GM04503 (cell line): Measurements from ENCODE around the gene TBC1D30.
"Not testable (repeated sequence)": the region's sequence is repeated elsewhere in the genome, so short reads cannot be mapped to it uniquely, and the experiment has no call there.

Experiments
- DNase-seq: peaks from one replicate; pipeline ENCODE4 v3.0.0-alpha.2; 2012; ENCODE audit warnings: low read depth

Gene TBC1D30

DNA sequence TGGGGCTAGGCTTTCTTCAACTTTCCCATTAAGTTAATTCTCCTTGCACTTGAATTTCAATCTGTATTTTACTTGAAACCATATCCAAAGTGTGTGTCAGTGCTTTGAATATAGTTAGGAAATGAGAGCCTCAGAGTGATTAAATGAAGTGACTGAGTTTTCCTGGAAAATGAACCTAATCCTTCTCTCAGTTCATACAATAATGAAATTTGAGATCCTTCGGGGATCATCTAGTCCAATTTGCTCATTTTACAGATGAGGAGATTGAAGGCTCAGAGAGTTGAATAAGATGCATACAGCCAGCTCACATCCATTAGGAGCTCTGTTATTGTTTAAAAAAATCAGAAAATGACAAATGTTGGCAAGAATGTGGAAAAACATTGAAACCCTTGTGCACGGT, 18.3 kb upstream of the TBC1D30 start:
- no peak for DNase-seq

DNA sequence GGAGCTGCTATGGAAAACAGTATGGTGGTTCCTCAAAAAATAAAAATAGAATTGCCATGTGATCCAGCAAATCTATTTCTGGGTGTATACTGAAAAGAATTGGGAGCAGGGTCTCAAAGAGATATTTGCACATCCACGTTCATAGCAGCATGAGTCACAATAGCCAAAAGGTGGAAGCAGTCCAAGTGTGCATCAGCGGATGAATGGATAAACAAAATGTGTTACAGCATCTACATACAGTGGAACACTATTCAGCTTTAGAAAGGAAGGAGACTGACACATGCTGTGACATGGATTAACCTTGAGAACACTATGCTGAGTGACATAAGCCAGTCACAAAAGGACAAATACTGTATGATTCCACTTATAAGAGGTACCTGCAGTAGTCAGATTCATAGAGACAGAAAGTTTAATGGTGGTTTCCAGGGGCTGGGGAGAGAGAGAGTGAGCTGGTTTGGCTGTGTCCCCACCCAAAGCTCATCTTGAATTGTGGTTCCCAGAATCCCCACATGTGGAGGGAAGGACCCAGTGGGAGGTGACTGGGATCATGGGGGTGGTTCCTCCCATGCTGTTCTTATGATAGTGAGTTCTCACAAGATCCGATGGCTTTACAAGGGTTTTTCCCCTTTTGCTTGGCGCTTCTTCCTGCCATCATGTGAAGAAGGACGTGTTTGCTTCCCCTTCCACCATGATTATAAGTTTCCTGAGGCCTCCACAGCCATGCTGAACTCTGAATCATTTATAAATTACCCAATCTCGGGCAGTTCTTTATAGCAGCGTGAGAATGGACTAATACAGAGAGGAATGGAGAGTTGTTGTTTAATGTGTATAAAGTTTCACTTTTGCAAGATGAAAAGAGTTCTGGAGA, 17.6 kb upstream of the TBC1D30 start:
- DNase-seq: no peak

DNA sequence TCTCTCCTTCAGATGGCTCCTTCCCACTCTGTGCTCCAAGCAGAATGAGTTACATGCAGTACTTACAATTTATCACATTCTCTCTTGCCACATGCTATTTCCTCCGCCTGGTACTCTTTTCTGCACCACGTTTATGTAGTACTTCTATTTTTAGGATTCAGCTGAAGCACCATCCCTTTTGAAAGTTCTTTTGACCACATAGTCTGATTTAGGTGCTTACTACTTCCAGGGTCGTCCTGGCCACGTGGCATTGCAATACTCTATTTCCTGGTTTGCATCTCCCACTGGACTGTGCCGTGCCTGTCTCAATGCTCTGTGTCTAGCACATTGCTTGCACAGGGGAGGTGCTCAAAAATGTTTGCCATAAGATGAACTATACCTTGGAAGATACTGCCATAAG, 16.3 kb upstream of the TBC1D30 start:
- DNase-seq: no peak

DNA sequence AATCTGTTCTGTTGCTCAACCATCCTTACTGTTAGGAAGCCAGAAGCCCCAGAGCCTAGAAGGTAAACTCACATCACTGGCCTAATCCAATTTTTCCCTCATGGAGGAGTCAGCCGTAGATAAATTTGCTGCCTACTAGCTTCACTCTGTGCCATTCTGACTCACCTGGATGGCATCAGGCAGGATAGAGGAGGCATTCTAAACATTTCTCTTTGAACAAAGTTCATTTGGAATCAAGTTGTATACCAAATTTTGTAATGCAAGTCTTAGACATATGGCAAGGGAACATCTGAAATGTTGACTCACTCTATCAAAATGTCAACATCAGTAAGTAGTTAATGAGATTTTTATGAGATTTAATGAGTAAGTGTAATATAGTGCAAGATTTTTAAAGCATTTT, 13.6 kb upstream of the TBC1D30 start:
- no peak for DNase-seq

DNA sequence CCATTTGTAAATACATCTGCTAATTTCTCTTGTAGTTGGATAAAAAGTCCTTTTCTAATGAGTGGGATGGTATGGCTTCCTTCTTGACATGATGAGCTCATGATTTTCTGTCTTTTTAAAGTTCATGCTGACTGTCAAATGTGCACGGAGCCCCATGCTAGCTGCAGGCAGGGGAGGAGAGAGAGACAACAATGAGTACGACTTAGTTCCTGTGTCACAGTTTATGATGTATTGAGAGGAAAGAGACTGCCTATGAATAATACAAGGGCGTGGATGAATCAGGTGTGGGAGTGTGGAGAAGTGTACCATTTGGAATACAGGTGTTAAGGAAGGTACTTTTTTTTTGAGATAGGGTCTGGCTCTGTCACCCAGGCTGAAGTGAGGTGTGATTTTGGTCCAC, 10.7 kb upstream of the TBC1D30 start:
- DNase-seq: no peak

DNA sequence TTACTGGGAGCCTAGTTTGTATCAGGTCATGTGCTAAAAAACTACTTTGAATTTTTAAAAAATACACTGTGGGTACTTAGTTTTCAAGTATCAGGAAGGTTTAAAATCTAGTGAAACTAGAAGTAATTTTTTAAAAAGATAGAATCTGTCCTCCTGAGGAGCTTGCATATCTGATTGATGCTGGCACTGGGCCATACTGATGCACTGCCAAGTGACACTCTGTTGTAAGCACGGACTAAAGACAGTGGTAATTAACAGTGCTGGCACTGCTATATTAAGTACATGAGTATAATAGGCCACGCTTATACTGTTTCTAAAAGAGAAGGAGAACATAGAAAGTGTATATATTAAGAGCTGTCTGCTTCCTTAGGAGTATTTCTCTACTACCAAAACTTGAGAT, 10.0 kb upstream of the TBC1D30 start:
- DNase-seq: no peak

DNA sequence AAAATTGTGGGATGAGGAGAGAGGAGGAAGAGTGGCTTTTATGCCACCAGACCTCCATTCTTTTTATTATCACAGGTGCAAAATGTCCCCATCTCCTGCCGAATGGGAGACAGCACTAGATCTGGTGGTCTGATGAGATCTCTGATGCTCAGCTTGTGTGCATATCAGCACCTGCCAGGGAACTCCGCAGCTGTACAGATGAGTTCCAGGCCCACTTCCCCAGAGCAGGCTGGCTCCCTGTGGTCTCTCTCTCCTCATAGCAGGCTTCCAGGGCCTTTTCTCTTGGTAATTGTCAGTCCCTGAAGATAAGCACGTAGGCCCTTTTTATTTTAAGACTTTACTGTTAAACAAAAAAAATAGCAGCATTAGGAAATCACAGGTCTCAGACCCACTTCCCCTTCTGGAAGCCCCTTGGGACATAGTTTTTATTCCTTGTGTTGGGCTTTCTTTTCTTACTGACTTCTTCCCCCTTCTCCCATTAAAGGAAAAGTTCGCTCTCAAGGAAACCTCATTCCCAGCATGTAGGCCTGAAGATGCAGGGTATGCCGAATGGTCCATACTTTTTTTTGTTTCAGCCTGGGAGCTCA, 4.5 kb upstream of the TBC1D30 start:
- no peak for DNase-seq

DNA sequence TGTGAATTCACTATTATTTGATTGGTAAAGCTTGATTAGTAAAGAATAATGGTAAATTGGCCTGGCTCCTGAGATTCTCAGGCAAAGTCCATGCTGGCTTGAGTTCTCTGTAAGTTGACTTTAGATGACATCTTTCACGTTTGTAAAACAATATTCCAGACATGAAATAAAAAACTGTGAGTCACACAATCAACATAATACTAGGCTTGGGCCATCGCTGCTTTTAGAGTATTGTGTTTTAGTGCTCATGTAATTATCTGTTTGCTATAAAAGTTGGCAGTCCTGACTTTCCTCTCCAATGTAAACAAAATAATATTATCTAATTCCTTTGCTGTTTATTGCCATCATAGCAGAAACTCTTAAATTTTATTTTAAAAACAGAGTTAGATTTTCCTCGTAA, 3.9 kb upstream of the TBC1D30 start:
- DNase-seq: no peak

DNA sequence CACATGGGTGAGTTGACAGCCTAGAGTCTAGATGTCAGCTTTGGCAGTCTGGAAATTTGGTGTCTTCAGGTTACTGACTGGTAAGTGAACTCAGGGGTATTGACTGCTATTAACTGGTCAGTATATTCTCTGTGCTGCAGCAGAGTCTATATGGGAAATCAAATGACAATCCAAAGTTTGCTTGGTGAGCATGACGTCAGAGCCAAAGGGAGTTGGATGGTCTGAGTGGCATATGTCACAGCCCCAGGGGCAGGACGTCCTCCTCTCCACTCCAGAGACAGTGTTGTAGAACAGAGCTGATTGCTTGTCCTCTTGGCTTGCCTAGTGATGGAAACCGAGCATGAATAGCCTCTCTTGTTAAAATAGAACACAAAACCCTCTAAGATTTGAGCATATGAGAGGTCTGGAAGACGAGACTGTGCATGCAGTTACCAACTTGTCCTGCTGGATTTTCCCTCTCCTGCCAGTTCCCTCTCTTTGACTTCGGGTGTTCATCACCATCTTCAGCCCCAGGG, 3.3 kb upstream of the TBC1D30 start:
- DNase-seq: no peak

DNA sequence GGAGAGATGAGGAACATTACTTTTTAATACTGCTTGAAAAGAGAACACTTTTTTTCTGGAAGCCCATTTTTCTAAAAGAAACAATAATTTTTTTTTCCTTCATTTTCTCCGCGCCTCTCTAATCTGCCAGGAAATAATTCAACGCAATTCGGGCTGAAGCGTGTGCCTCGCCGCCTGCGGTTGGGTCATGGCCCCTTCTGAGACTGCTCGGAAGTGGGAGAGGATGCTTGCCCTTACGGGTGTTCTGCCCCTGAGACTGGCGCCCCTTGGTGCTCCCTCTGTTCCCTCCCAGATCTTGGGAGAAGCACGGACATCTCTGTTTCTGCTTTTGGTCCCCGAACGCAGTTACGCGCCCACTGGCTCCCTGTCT, 332 bp upstream of the TBC1D30 start:
- DNase-seq: no peak

DNA sequence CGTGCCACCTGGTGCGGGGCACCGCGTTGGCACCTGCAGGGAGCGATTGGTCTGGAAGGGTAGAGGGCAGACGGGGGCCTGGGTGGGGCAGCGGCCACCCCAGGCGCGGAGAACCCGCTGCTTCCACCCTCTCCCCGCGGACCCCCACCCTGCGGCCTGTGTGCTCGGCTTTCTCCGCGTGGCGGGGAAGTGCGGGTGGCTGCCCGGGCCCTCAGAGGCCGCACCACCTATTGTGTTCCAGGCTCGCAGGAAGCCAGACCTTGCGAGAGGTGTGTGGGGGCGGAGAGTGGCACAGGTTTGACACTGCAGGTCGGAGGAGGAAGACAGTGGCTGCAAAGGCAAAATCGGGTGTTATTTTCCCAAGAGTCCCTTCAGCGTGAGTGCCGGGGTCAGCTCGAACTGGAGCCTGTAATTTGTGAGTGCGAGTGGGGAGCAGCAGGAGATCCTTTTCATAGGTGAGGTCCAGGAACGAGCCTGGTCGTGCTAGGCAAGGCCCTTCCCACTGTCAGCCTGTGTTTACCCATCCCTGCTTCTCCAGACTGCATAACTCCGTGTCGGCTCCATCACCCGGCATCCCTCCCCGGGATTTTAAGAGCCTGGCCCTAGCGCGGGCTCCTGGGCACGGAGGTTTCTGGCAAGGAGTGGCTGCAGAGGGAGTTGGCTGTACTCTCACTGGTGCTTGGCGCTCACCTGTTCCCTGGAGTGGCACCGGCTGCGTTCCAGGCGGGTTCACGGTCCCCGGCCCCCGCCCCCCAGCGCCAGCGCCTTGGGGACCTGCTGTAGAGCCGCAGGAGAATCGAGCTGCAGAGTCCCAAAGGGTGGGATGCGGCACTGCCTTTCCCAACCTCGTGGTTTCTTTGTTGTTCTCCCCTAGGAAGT, 935 bp downstream of the TBC1D30 start:
- no peak for DNase-seq

DNA sequence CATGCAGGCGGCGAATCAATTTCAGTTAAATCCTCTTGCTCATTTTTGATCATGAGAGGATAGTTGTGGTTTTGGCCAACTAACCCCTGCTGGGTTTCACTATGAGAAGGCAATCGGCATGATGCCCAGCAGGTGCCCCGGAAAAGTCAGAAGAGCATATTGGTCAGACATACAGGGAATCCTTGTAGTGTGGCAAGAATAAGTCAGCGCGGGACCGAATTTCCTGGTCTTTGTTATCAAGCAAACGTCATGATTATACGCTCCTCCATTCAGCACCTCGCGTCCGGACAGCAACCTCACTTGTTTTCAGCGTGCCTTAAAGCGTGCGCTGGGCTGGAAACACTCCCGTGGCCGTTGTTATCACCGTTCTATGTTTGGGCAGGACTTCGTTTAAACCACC, 1.8 kb downstream of the TBC1D30 start:
- DNase-seq: no peak

DNA sequence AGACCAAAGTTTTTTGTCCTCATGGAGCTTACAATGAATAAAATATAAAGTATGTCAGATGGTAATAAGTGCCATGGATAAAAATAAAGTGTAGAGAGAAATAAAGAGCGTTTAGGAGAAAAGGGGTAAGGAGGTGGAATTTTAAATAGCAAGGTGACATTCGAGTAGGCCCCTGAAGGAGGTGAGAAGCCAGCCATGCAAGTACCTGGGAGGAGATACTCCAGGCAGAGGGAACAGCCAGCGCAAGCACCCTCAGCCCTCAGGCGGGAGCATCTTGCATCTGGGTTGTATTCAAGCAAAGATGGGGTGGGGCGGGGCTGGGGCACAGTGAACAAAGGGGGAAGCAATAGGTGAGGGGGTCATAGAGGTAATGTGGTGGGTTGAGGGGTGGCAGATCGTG, 4.3 kb downstream of the TBC1D30 start:
- DNase-seq: no peak

DNA sequence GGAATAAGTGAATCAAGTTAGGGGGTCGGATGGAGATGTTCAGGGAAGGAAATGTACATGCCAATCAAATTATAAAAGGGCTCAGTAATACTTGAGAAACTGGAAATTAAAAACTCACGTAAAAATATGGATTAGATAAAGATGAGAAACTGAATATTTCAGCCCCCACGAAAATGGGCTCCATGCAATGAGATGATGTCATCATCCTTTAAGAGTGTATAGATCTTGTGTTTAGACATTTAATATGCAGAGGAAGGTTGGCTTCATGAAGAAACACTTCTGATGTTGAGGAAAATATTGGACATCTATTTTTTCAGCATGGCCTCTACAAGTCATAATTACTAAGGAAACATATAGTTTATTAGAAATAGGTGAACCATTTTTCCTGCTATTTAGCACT, 9.5 kb downstream of the TBC1D30 start:
- no peak for DNase-seq

DNA sequence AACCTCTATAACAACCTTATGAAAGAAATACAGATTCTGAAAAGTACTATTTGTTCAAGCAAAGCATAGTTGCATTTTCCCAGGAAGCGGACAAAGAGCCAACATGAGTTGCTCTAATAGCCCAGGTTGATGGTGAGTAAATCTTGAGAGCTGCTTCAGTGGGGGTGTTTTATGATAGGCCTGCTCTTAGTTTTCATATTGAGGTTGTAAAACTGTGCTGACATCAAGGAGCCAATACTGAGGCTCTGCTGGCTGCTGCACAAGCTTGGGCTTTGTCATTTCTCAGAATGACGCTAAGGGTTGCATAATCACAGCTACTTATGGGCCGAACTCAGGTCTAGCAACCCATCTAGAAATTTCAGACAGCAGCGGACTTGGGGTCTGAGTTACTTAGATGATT, 11.5 kb downstream of the TBC1D30 start:
- DNase-seq: no peak

DNA sequence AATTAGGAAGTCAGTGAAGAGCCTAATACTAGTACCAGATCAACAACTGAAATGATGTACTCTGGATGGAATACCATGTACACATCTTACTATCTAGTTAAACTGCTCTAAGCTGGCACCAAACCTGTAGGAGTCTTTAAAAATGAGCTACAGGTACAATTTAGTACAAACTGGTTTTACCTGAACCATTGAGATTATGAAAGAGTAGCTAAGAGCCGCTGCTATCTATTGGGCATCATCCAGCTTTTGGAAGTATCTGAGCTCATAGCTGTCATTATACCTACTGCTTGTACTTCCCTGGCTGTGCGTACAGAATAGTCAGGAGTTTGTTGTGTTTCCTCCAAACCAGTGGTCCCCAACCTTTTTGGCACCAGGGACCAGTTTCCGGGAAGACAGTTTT, 12.4 kb downstream of the TBC1D30 start:
- no peak for DNase-seq

DNA sequence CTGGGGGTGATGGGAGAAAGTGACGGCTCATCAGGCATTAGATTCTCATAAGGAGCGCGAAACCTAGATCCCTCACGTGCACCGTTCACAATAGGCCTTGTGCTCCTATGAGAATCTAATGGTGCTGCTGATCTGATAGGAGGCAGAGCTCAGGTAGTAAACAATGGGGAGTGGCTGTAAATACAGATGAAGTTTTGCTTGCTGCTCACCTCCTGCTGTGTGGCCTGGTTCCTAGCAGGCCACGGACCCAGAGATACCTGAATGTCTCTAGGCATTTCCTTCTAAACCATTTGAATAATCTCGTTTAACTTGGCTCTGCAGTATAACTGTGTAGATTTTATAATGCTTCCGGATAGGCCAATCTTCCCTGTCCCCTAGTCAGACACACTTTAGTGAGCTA, 13.0 kb downstream of the TBC1D30 start:
- no peak for DNase-seq

DNA sequence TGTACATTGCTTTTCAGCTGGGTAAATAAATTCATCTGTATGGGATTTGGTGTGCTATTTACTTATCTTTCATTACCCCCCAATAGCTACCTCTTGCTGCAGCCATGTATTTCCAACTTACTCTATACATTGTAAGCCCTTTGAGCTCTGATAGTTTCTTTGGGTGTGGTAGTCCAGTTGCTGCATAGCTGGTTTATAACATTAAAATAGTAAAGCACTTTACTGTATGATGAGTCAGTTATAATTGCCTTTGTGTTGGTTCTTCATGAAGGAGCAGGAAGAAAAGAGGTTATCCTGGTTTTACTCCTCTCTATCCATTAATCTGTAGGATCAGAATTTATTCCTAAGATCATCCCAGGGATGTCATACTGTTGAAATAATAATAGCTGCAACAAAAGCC, 15.7 kb downstream of the TBC1D30 start:
- no peak for DNase-seq

DNA sequence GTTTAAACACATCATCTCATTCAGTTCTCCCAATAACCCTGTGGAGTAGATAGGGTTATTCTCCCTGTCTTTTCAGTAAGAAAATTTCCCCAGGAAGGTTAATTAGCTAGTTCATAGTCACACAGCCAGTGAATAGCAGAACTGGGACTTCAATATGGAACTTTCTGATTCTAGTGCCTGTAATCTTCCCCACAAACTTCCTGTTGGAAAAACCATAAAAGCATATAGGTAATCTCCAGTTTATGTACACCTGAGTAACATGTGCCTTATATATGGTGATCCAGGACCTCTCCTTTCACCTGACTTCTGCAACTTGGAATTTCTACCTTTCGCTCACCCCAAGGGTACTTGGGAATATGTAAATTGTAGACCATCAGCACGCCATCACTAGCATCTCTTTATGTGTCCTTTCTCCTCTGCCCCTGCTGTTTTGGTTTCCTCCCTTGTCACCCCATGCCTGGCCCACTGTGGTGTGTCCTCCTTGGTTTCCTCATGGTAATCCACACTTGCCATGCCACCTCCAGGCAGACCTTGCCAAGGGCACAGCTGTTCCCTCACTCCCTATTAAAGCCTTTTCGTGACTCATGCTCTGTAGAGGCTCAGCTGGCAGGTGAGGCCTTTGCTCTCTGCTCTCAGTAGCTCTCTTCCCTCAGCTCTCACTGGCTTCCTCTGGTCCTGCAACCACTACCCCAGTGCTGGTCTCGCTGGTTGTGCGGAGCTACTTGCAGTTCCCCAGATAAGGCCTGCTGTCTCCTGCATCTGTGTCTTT, 16.7 kb downstream of the TBC1D30 start:
- DNase-seq: no peak

DNA sequence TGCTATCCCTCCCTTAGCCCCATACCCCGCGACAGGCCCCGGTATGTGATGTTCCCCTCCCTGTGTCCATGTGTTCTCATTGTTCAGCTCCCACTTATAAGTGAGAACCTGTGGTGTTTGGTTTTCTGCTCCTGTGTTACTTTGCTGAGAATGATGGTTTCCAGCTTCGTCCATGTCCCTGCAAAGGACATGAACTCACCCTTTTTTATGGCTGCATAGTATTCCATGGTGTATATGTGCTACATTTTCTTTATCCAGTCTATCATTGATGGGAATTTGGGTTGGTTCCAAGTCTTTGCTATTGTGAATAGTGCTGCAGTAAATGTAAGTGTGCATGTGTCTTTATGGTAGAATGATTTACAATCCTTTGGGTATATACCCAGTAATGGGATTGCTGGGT, 24.0 kb downstream of the TBC1D30 start:
- not testable (repeated sequence) for DNase-seq

DNA sequence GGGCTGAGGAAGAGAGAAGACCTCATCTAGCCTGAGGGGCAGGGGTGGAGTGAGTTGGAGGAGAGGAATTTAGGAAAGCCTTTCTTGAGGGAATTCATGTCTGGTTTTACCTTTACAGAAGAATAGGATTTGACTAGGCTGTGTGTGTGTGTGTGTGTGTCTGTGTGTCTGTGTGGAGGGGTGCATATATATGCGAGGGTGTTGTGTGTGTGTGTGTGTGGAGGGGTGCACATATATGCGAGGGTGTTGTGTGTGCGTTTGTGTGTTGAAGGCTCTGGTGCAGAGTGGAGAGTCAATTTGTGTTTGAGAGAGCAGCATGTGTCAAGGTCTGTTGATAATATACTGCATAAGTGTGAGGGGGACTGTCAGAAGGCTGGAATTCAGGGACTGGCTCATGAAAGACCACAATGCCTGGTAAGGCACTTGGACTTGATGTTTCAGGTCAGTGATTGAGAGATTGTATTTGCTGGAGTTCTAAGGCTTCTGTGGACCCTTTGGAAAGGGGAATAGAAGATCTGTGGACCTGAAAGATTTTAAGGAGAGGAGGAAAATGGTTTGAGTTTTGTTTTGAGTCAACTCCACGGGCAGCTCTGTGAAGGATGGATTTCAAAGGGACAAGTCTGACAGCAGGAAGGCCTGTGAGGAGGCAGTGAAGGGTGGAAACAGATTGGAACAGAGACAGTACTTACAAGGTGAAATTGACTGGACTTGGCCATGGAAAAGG, 34.6 kb downstream of the TBC1D30 start:
- no peak for DNase-seq
